Fibroblast of the aortic adventitia (primary cell): ENCODE results near the gene SELENOK. TPM values are rescaled to one million over a fixed set of nuclear protein-coding genes. Genes with fewer than 3 reads are reported as not detected.
"Not testable (repeated sequence)": the region's sequence is repeated elsewhere in the genome, so short reads cannot be mapped to it uniquely, and the experiment has no call there.

ENCODE experiments used
- DNase-seq: peaks from one replicate; pipeline ENCODE4 v3.0.0-alpha.2; 2010; ENCODE audit warnings: low read depth
- H3K4me3 ChIP-seq: 2 replicates; pipeline ENCODE4 v1.5.1; 2011; ENCODE audit warnings: low read depth, mild to moderate bottlenecking, control low read depth, low read length, moderate library complexity
- total RNA-seq: library from RNA; depleted of rRNA; stranded (reverse); fragments of >200 nt; gene quantifications from 2 replicates; pipeline ENCODE4 v1.2.3, GENCODE V29; 2012; ENCODE audit warnings: low replicate concordance
- TF ChIP-seq, protein P1 (sequence below): IDR thresholded peaks from 2 replicates; pipeline ENCODE4 v1.5.1; 2011; ENCODE audit warnings: mild to moderate bottlenecking, low read length, control low read depth, inconsistent platforms; ENCODE audit not compliant: insufficient read depth

SELENOK gene
- total RNA-seq, 1 donor: 18.3 TPM

DNA sequence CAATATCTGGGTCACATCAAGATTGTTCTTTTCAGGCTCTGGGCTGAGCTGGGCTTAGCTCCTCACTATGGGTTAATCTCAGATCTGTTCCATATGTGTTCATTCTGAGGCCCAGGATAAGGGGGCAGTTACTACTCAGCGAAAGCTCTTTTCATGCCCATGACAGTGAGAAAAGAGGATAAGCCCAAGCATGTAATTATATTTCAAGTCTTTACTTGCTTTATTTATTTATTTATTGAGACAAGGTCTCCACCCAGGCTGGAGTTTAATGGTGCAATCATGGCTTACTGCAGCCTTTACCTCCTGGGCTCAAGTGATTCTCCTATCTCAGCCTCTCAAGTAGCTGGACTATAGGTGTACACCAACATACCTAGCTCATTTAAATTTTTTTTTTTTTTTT is 44.7 kb upstream of the SELENOK start:
- no peak overlapping the region for H3K4me3 ChIP-seq
- no peak for DNase-seq
- TF ChIP-seq, protein P1, sequence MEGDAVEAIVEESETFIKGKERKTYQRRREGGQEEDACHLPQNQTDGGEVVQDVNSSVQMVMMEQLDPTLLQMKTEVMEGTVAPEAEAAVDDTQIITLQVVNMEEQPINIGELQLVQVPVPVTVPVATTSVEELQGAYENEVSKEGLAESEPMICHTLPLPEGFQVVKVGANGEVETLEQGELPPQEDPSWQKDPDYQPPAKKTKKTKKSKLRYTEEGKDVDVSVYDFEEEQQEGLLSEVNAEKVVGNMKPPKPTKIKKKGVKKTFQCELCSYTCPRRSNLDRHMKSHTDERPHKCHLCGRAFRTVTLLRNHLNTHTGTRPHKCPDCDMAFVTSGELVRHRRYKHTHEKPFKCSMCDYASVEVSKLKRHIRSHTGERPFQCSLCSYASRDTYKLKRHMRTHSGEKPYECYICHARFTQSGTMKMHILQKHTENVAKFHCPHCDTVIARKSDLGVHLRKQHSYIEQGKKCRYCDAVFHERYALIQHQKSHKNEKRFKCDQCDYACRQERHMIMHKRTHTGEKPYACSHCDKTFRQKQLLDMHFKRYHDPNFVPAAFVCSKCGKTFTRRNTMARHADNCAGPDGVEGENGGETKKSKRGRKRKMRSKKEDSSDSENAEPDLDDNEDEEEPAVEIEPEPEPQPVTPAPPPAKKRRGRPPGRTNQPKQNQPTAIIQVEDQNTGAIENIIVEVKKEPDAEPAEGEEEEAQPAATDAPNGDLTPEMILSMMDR: no peak

DNA sequence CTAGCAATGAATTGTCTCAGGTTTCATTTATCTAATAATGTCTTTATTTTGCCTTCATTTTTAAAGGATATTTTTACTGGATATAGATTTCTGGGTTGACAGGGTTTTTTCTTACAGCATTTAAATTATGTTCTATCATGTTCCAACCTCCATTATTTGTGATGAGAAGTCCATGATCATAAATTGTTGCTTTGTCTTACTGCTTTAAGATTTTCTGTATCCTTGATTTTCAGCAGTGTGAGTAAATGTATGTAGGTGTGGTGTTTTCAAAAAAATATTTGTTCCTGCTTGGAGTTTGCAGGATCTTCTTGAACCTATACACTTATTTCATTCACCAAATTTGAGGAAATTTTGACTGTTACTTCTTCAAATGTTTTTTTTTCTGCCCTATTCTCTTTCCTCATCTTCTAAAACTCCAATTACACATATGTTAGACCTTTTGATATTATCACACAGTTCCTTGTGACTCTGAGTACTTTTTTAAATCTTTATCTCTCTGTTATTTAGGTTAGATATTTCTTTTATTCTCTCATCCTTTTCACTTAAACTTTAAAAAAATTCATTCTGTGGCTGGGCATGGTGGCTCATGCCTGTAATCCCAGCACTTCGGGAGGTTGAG is 43.7 kb upstream of the SELENOK start:
- TF ChIP-seq, protein P1: no peak
- DNase-seq: no peak

GRCh38 chr3:53927208-53927872 is 35.7 kb upstream of the SELENOK start:
- H3K4me3 ChIP-seq, DNase-seq: not testable (repeated sequence)

More for the DNA sequence above, 43.7 kb upstream of the SELENOK start:
- no peak overlapping the region for H3K4me3 ChIP-seq

- DNase-seq: peak; percentile 47
- H3K4me3 ChIP-seq: no peak overlapping the region
- TF ChIP-seq, protein P1: peak; percentile 63
Measured at GRCh38 chr3:53921296-53921695, 29.6 kb upstream of the SELENOK start.

- H3K4me3 ChIP-seq: no peak overlapping the region
- DNase-seq: no peak
- TF ChIP-seq, protein P1: no peak
Measured at GRCh38 chr3:53919741-53920140, 28.1 kb upstream of the SELENOK start.

- H3K4me3 ChIP-seq: no peak overlapping the region
- no peak for DNase-seq
Measured at GRCh38 chr3:53913401-53913800, 21.7 kb upstream of the SELENOK start.

GRCh38 chr3:53902711-53903110 is 11.1 kb upstream of the SELENOK start:
- no peak overlapping the region for H3K4me3 ChIP-seq
- DNase-seq: no peak
- TF ChIP-seq, protein P1: no peak

More at GRCh38 chr3:53913401-53913800, 21.7 kb upstream of the SELENOK start:
- TF ChIP-seq, protein P1: no peak
